ENCODE measurements around the gene ARPC4. TPM values are rescaled to one million over a fixed set of nuclear protein-coding genes. Genes with fewer than 3 reads are reported as not detected.

The ARPC4 gene
- total RNA-seq, 1 donor: 284 TPM

DNA sequence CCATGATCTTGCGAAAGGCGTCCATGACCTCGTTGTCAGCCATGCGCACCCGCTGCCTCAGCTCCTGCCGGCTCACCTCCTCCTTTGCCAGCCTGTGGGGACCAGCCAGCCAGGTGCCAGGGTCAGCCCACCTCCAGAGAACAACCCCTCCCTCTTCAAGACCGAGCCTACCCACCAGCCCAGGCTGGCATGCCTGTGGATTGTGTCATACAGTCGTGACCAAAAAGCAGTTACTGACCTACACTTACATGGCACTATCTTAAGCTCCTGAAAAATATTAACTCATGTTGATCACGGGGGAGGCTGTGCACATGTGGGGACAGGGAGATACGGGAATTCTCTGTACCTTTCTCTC, 12.4 kb upstream of the ARPC4 start:
- H3K4me1 ChIP-seq (ENCODE audit: insufficient read depth, low read length): peaks cover 61% of the 10 kb centered on the region
- H3K27me3 ChIP-seq (ENCODE audit: insufficient read depth, low read length): no peaks in the 10 kb centered on the region
- H3K4me3 ChIP-seq (ENCODE audit: low read length): no peak overlapping the region
- H3K9me3 ChIP-seq (ENCODE audit: low read depth, low read length): no peaks in the 10 kb centered on the region

DNA sequence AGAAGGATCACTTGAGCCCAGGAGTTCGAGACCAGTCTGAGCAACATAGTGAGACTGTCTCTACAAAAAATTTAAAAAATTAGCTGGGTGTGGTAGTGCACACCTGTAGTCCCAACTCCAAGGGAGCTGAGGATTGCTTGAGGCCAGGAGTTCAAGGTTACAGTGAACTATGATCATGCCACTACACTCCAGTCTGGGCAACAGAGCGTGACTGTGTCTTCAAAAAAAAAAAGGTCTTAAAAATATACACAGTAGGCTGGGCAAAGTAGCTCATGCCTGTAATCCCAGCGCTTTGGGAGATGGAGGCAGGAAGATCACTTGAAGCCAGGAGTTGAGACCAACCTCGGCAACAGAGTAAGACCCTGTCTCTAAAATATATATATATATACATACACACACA, 12.0 kb upstream of the ARPC4 start:
- Histone ChIP-seq H3K4me3 (ENCODE audit: low read length) (no peak overlapping the region), H3K9me3 (ENCODE audit: low read depth, low read length) (no peaks in the 10 kb centered on the region), H3K27me3 (ENCODE audit: insufficient read depth, low read length) (no peaks in the 10 kb centered on the region), H3K4me1 (ENCODE audit: insufficient read depth, low read length) (peaks cover 61% of the 10 kb centered on the region)

DNA sequence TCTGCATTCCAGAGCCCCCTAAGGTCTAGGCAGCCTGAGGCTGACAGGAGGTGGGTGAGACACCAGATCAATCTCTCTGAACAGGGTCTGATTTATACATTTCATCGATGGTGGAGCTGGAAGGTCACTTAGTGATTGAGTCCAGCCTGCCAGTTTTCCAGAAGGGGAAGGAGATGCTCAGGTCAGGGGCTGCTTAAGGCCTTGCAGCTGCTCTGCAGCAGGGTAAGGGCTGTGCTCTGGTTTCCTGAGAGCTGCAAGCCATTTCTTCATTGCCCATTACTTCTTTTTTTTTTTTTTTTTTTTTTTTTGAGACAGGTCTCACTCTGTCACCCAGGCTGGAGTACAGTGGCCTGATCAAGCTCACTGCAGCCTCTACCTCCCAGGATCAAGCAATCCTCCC, 11.3 kb upstream of the ARPC4 start:
- peaks cover 61% of the 10 kb centered on the region for H3K4me1 ChIP-seq (ENCODE audit: insufficient read depth, low read length)
- no peak overlapping the region for H3K4me3 ChIP-seq (ENCODE audit: low read length)
- H3K9me3 ChIP-seq (ENCODE audit: low read depth, low read length): no peaks in the 10 kb centered on the region
- no peaks in the 10 kb centered on the region for H3K27me3 ChIP-seq (ENCODE audit: insufficient read depth, low read length)

DNA sequence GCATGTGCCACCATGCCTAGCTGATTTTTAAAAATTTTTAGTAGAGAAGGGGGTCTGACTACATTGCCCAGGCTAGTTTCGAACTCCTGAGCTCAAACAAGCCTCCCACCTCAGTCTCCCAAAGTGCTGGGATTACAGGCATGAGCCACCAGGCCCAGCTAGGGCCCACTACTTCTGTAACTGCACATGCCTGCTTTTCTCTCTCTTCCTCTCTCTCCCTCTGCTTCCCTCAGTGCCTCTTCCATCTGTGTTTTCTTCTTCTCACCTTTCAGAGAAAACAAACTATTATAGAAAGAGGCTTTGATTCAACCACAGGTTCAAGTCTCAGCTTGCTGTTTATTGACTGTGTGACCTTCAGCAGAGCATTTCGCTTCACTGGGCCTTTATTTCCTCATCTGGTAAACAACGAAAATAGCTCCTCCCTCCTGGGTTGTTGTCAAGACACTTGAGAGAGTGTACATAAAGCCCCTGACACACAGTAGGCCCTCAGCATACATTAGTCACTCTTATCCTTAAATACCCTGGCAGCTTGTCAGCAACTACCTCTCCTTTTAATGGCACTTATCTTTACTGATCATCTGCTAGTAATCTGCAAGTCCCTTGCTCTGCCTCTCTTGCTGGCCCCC, 10.8 kb upstream of the ARPC4 start:
- no peaks in the 10 kb centered on the region for H3K27me3 ChIP-seq (ENCODE audit: insufficient read depth, low read length)
- H3K4me1 ChIP-seq (ENCODE audit: insufficient read depth, low read length): peaks cover 58% of the 10 kb centered on the region
- H3K4me3 ChIP-seq (ENCODE audit: low read length): no peak overlapping the region
- H3K9me3 ChIP-seq (ENCODE audit: low read depth, low read length): no peaks in the 10 kb centered on the region

DNA sequence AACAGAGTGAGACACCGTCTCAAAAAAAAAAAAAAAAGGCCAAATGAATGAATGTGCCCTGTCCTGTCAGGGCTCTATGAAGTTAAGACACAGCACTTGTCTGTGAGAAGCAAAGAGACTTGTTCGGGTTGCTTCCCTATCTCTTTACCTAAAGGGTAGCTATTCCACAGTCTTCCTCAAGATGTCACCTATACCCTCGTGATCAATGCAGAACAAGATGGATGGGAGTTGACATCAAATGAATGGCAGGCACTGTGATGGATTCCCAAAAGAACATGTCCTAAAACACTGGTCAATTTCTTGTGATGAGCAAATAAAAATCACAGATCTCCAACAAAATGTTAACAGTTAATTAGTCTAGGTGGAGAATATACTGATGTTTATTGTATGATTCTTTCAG, 10.1 kb upstream of the ARPC4 start:
- H3K4me1 ChIP-seq (ENCODE audit: insufficient read depth, low read length): peaks cover 53% of the 10 kb centered on the region
- no peaks in the 10 kb centered on the region for H3K27me3 ChIP-seq (ENCODE audit: insufficient read depth, low read length)
- no peak overlapping the region for H3K4me3 ChIP-seq (ENCODE audit: low read length)
- no peaks in the 10 kb centered on the region for H3K9me3 ChIP-seq (ENCODE audit: low read depth, low read length)

DNA sequence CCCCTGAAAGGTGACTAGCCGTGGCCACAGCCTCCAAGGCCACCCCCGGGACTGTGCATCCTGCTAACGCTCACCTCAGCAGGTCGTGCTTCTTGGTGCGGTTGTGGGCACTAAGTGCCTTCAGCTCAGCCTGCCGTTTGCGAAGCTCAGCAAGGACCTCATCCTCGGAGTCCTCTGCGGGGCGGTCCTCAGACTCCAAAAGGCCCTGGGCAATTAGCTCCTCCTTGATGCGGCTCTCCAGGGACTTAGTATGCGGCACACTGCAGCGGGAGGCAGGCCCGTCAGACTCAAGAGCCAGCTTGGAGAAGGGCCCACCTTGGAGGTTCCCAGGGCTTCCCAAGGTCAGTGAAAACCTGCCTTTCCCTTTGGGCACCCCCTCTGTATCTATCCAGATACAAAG, 8.9 kb upstream of the ARPC4 start:
- peaks cover 43% of the 10 kb centered on the region for H3K4me1 ChIP-seq (ENCODE audit: insufficient read depth, low read length)
- H3K27me3 ChIP-seq (ENCODE audit: insufficient read depth, low read length): no peaks in the 10 kb centered on the region

DNA sequence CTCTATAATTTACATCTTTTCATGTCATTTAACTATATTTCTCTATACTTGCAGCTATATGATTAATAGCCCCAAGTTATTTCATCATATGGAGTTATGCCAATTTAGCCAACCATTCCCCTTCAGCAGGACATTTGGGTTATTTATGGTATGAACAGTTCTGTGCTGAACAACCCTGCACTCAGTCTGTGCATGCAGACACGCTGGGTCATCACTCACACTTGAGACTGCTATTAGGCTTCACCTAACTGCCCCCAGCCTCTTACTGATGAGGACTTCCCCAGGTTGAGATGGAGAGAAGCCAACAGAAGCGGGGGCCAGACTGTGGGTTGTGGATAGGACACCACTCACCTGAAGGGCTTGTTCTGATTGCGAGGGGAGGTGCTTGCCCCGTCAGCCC, 7.9 kb upstream of the ARPC4 start:
- H3K4me3 ChIP-seq (ENCODE audit: low read length): no peak overlapping the region
- H3K4me1 ChIP-seq (ENCODE audit: insufficient read depth, low read length): peaks cover 33% of the 10 kb centered on the region
- no peaks in the 10 kb centered on the region for H3K27me3 ChIP-seq (ENCODE audit: insufficient read depth, low read length)
- H3K9me3 ChIP-seq (ENCODE audit: low read depth, low read length): no peaks in the 10 kb centered on the region

More for the DNA sequence above, 8.9 kb upstream of the ARPC4 start:
- no peaks in the 10 kb centered on the region for H3K9me3 ChIP-seq (ENCODE audit: low read depth, low read length)
- H3K4me3 ChIP-seq (ENCODE audit: low read length): no peak overlapping the region

DNA sequence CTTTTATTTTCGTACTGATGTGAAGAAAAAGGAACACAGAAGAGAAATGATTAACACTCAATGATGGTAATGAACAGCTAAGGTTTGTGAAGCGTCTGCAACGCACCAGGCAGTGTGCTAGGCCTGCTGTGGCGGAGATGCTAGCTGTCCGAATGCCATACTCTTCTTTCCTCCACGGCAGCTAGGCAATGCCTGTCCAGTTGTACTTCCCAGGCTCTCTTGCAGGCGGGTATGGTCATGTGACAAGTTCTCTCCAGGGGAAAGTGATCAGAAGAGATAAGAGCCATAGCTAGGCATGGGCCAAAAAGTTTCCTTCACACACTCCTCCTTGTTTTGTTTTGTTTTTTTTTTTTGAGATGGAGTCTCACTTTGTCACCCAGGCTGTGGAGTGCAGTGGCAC, 7.3 kb upstream of the ARPC4 start:
- Histone ChIP-seq H3K27me3 (ENCODE audit: insufficient read depth, low read length) (no peaks in the 10 kb centered on the region), H3K4me3 (ENCODE audit: low read length) (no peak overlapping the region), H3K9me3 (ENCODE audit: low read depth, low read length) (no peaks in the 10 kb centered on the region), H3K4me1 (ENCODE audit: insufficient read depth, low read length) (peaks cover 28% of the 10 kb centered on the region)

DNA sequence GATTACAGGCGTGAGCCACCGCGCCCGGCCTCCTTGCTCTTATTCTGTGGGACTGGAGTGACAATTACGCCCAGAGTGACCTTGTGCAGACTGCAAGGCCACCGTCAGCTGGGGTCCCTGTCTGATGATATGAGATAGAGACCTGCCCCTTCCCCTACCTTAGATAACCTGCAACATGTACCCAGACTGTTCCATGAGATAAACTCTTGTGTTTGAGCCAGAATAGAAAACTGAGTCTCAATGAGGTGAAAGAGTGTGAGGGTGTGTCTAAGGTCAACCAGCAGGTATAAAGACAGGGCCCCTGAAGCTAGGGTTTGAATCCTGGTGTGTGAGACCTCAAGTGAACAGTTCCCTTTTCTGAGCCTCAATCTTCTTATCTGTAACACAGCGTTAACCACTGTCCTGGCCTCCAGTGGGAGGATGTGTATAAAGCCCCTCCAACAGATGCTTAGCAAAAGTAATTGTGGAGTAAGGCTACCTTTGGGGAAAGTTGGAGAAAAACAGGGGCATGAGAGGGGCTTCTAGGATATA, 6.6 kb upstream of the ARPC4 start:
- H3K4me1 ChIP-seq (ENCODE audit: insufficient read depth, low read length): peaks cover 28% of the 10 kb centered on the region
- no peak overlapping the region for H3K4me3 ChIP-seq (ENCODE audit: low read length)
- no peaks in the 10 kb centered on the region for H3K27me3 ChIP-seq (ENCODE audit: insufficient read depth, low read length)
- H3K9me3 ChIP-seq (ENCODE audit: low read depth, low read length): no peaks in the 10 kb centered on the region

DNA sequence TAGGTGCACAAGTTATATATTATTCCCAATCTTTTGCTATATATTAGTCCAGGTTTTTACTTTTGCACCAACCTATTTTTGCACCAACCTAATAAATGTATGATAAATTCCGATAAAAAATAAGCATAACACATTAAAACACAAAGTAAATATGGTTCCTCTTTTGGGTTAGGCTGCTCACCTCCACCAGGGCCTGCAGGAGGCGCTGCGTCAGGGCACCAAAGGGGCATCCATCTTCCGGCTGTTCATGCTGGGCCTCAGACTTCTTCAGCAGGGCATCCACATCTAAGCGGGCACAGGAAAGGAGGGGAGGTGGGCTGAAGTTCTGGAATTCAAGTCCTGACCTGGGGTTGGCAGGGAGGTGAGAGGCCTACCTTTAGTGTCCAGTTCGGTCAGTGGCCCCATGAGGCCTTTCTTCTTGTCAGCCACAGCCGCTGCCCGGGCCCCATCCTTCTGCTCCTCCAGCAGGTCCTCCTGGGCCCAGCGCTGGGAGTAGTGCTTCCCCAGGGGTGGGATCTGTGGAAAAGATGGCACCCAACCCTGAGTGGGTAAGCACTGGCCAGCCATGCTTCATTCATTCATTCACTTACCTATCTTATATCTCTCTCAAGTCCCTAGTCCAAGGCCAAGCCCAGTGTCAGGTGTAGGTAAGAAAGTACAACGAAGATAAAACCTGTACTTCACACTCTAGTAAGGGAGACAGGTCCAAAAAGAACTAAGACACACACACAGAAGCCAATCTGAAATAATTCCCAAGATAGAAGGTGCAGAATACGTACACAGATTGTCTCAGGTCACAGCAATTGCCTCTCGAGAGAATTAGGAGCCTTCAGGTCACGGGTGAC, 5.8 kb upstream of the ARPC4 start:
- Histone ChIP-seq H3K27me3 (ENCODE audit: insufficient read depth, low read length) (no peaks in the 10 kb centered on the region), H3K4me1 (ENCODE audit: insufficient read depth, low read length) (peaks cover 27% of the 10 kb centered on the region), H3K9me3 (ENCODE audit: low read depth, low read length) (no peaks in the 10 kb centered on the region), H3K4me3 (ENCODE audit: low read length) (no peak overlapping the region)

DNA sequence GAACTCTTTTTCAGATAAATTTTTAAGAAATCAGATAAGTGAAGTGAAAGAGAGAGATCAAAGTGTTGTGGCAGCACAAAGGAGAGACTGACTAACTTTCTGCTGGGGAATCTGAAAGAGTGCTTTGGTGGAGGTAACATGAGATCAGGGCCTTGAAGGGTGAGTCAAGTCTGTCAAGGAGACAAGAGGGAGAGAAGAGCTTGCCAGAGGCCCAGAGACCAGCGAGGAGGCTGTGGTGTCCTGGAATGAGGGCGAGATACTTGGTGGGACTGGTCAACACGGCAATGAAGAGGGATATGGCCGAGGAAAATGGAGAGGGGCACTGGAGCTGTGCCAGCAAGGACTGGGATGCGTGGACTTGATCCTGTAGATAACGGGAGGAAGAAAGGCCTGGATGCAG, 5.2 kb upstream of the ARPC4 start:
- Histone ChIP-seq H3K4me1 (ENCODE audit: insufficient read depth, low read length) (peaks cover 20% of the 10 kb centered on the region), H3K9me3 (ENCODE audit: low read depth, low read length) (no peaks in the 10 kb centered on the region), H3K27me3 (ENCODE audit: insufficient read depth, low read length) (no peaks in the 10 kb centered on the region), H3K4me3 (ENCODE audit: low read length) (no peak overlapping the region)

DNA sequence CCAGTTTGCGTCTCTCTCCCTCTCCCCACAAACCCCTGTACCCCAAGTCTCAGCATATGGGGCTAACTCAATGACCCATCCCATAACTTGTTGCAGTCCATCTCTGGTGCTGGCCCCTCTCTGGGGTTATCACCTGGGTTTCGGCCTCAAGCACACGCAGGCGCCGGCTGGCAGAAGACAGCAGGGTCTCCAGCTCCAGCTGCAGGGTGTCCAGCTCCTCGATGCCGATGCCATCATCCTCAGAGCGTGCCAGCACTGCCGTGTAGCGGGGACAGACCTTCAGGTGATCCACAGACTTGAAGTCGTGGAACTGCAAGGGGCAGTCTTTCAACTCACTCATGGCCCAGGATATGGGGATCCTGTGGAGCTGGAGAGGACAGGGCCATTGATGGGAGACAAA, 1.8 kb upstream of the ARPC4 start:
- Histone ChIP-seq H3K4me1 (ENCODE audit: insufficient read depth, low read length) (peaks cover 47% of the 10 kb centered on the region), H3K27me3 (ENCODE audit: insufficient read depth, low read length) (no peaks in the 10 kb centered on the region), H3K4me3 (ENCODE audit: low read length) (no peak overlapping the region), H3K9me3 (ENCODE audit: low read depth, low read length) (no peaks in the 10 kb centered on the region)

DNA sequence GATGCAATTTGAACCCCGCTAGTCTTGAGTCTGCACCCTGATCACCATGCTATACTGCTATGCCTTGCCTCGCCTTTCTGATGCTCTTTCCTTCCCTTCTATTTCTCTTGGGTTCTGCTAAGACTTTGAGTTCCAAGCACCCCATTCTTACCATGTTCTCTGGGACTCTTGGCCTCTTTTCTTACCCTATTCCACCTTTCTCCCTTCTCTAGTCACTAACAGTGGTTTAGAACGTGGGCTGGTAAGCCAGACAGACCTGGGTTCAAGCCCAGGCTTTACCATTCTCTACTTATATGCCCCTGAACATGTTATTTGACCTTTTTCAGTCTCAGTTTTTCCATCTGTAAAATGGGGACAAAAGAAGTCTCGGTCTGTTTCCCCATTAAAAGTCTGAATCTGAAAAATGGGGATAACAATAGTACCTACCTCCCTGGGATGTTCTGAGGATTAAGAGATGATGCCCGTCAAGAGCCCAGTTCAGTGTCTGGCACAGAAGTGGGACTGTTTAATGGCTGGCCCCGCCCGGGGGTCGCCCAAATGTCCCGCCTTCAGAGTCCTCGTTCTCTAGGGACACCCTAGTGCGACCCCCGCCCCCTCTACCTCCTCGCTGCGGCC, 985 bp upstream of the ARPC4 start:
- peaks cover 52% of the 10 kb centered on the region for H3K4me1 ChIP-seq (ENCODE audit: insufficient read depth, low read length)
- no peaks in the 10 kb centered on the region for H3K9me3 ChIP-seq (ENCODE audit: low read depth, low read length)
- H3K27me3 ChIP-seq (ENCODE audit: insufficient read depth, low read length): no peaks in the 10 kb centered on the region
- peak overlapping the region; percentile 98 for H3K4me3 ChIP-seq (ENCODE audit: low read length)

DNA sequence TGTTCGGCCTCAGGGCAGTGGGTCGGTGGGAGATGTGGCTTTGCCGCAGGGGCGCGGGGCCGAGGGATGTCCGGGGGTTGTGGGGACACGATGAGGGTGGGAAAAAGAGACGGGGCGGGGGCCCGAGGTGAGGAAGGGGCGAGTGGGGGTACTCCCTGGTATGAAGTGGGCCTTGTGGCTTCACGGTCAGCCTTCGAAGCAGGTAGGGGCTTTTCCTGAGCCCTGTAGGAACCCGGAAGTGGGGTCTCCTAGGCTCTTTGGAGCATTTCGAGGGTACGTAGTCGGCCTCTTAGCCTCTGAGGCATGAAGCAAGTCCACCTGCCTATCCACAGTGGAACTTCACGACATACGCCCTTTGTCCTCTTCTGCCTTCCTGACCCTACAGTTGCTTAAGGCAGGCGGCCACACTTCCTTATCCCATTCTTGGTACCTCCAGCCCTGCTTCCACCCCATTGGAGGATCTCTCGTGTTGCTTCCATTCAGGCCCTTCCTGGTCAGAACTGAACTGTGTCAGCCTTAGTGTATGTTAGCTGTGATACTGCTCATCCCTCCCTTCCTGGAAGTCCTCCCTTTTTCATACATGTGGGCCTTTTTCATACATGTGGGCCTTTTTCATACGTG, 389 bp downstream of the ARPC4 start:
- Histone ChIP-seq H3K4me1 (ENCODE audit: insufficient read depth, low read length) (peaks cover 56% of the 10 kb centered on the region), H3K4me3 (ENCODE audit: low read length) (peak overlapping the region; percentile 98), H3K9me3 (ENCODE audit: low read depth, low read length) (no peaks in the 10 kb centered on the region), H3K27me3 (ENCODE audit: insufficient read depth, low read length) (no peaks in the 10 kb centered on the region)

DNA sequence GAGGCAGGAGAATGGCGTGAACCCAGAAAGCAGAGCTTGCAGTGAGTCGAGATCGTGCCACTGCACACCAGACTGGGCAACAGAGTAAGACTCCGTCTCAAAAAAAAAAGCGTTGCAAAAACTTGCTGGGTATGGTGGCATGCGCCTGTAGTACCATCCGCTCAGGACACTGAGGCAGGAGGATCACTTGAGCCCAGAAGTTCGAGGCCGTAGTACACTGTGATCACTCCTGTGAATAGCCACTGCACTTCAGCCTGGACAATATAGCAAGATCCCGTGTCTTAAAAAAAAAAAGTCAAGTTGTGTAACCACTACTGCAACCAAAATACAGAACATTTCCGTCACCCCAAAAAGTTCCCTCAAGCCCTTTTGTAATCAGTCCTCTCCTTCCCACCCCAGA, 1.5 kb downstream of the ARPC4 start:
- peaks cover 59% of the 10 kb centered on the region for H3K4me1 ChIP-seq (ENCODE audit: insufficient read depth, low read length)
- H3K27me3 ChIP-seq (ENCODE audit: insufficient read depth, low read length): no peaks in the 10 kb centered on the region
- H3K9me3 ChIP-seq (ENCODE audit: low read depth, low read length): no peaks in the 10 kb centered on the region
- H3K4me3 ChIP-seq (ENCODE audit: low read length): no peak overlapping the region

Measured in mononuclear cell (primary cell).